Measurements from ENCODE around the gene UQCRQ.

- no peak for TF ChIP-seq FOXM1 (IDR thresholded peaks at IDR 0.05; ENCODE audit: borderline replicate concordance, low read depth)
- no peak for TF ChIP-seq YY1 (IDR thresholded peaks at IDR 0.05; ENCODE audit: low read depth)
- no peak for TF ChIP-seq RAD21 (IDR thresholded peaks at IDR 0.05; ENCODE audit: low read depth)
- no peak for TF ChIP-seq TAF1 (IDR thresholded peaks at IDR 0.05; ENCODE audit: low read depth)
- no peak for TF ChIP-seq NFIC (IDR thresholded peaks at IDR 0.05)
Measured at GRCh38 chr5:132873930-132874271, 7.5 kb downstream of the UQCRQ start.
